ENCODE measurements around the gene OR2G6.
"Not testable (repeated sequence)": the region's sequence is repeated elsewhere in the genome, so short reads cannot be mapped to it uniquely, and the experiment has no call there.

GRCh38 chr1:248459117-248459516 is 48.8 kb upstream of the OR2G6 start:
- TF ChIP-seq POLR2A (IDR thresholded peaks at IDR 0.05; ENCODE audit: extremely low read depth, insufficient read length); CTCF (IDR thresholded peaks at IDR 0.05; ENCODE audit: low read depth, low read length): not testable (repeated sequence)
